T-helper 2 cell treated with Interferon-gamma antibody and Interleukin-4, amounts not matched to agents 5 μg/mL and 100 μg/mL, for 36 hours (primary cell): ENCODE measurements around the gene GCGR.

ENCODE experiments used
- DNase-seq: peaks from one replicate; pipeline ENCODE4 v3.0.0; 2021; ENCODE audit warnings: low spot score
- H3K27ac Mint-ChIP-seq: one replicate; pipeline ENCODE4 v1.8.0; 2021; ENCODE audit warnings: mild to moderate bottlenecking, mixed read lengths
- H3K27me3 Mint-ChIP-seq: one replicate; pipeline ENCODE4 v1.8.0; 2021; ENCODE audit warnings: low read depth, mixed read lengths
- H3K36me3 Mint-ChIP-seq: one replicate; pipeline ENCODE4 v1.8.0; 2021; ENCODE audit warnings: low read depth, mixed read lengths
- H3K4me1 Mint-ChIP-seq: one replicate; pipeline ENCODE4 v1.8.0; 2021; ENCODE audit warnings: low read depth, mixed read lengths
- H3K4me3 Mint-ChIP-seq: one replicate; pipeline ENCODE4 v1.8.0; 2022; ENCODE audit warnings: mild to moderate bottlenecking, moderate library complexity, mixed read lengths
- H3K9me3 Mint-ChIP-seq: one replicate; pipeline ENCODE4 v1.8.0; 2021; ENCODE audit warnings: mixed read lengths

Gene GCGR

GRCh38 chr17:81807839-81808238, 3.9 kb downstream of the GCGR start:
- H3K9me3 Mint-ChIP-seq = no peaks in the 10 kb centered on the region
- H3K4me1 Mint-ChIP-seq = no peaks in the 10 kb centered on the region
- H3K27me3 Mint-ChIP-seq = peaks cover 12% of the 10 kb centered on the region
- no peak overlapping the region for H3K27ac Mint-ChIP-seq
- DNase-seq = no peak
- no peak overlapping the region for H3K4me3 Mint-ChIP-seq
- no peaks in the 10 kb centered on the region for H3K36me3 Mint-ChIP-seq

GRCh38 chr17:81808778-81809555, 5.0 kb downstream of the GCGR start:
- no peaks in the 10 kb centered on the region for H3K36me3 Mint-ChIP-seq
- no peak overlapping the region for H3K4me3 Mint-ChIP-seq
- H3K4me1 Mint-ChIP-seq = no peaks in the 10 kb centered on the region
- H3K27ac Mint-ChIP-seq = no peak overlapping the region
- peaks cover 5% of the 10 kb centered on the region for H3K27me3 Mint-ChIP-seq
- no peaks in the 10 kb centered on the region for H3K9me3 Mint-ChIP-seq
- DNase-seq = no peak

- Mint-ChIP-seq H3K27me3 (peaks cover 5% of the 10 kb centered on the region), H3K4me3 (no peak overlapping the region), H3K9me3 (no peaks in the 10 kb centered on the region), H3K36me3 (no peaks in the 10 kb centered on the region), H3K27ac (no peak overlapping the region), H3K4me1 (no peaks in the 10 kb centered on the region)
- no peak for DNase-seq
These were observed 5.6 kb downstream of the GCGR start for GRCh38 chr17:81809556-81809998.

DNA sequence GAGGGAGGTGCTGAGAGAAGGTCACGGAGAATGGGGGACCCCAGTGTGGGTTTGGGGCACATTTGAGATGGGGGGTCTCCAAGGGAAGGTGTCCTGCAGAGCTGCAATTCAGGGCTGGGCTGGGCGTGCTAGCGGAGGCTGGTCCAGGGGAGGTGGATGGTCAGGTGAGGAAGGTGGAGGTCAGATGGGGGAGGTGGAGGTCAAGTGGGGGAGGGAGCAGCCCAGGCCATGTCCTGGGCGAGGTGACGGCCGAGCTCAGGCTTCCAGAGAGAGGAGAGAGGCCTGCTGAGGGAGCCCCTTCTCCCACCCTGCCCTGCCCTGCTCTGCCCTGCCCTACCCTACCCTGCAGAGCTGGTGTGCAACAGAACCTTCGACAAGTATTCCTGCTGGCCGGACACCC, 6.5 kb downstream of the GCGR start:
- Mint-ChIP-seq H3K27ac (no peak overlapping the region), H3K4me1 (no peaks in the 10 kb centered on the region), H3K36me3 (no peaks in the 10 kb centered on the region), H3K4me3 (no peak overlapping the region), H3K9me3 (no peaks in the 10 kb centered on the region), H3K27me3 (peaks cover 2% of the 10 kb centered on the region)
- no peak for DNase-seq

DNA sequence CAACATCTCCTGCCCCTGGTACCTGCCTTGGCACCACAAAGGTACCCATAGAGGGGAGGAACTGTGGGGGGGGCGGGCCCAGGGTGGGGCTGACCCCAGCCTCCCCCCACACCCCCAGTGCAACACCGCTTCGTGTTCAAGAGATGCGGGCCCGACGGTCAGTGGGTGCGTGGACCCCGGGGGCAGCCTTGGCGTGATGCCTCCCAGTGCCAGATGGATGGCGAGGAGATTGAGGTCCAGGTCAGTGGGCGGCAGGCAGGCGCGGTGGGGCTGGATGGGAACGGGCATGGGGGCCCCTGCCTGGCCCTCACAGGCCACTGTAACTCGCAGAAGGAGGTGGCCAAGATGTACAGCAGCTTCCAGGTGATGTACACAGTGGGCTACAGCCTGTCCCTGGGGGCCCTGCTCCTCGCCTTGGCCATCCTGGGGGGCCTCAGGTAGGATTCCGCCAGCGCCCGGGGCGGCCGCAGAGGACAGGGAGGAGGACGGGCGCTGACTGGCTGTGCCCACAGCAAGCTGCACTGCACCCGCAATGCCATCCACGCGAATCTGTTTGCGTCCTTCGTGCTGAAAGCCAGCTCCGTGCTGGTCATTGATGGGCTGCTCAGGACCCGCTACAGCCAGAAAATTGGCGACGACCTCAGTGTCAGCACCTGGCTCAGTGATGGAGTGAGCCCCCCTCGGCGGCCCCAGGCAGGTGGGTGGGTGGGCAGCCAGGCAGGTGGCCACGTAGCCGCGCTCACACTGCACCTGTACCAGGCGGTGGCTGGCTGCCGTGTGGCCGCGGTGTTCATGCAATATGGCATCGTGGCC, 7.1 kb downstream of the GCGR start:
- H3K4me3 Mint-ChIP-seq = no peak overlapping the region
- no peaks in the 10 kb centered on the region for H3K36me3 Mint-ChIP-seq
- H3K27me3 Mint-ChIP-seq = peaks cover 3% of the 10 kb centered on the region
- H3K4me1 Mint-ChIP-seq = no peaks in the 10 kb centered on the region
- H3K27ac Mint-ChIP-seq = no peak overlapping the region
- no peak for DNase-seq
- no peaks in the 10 kb centered on the region for H3K9me3 Mint-ChIP-seq

GRCh38 chr17:81811705-81812570, 8.0 kb downstream of the GCGR start:
- no peaks in the 10 kb centered on the region for H3K4me1 Mint-ChIP-seq
- H3K27me3 Mint-ChIP-seq = peaks cover 8% of the 10 kb centered on the region
- no peaks in the 10 kb centered on the region for H3K36me3 Mint-ChIP-seq
- DNase-seq = no peak
- no peak overlapping the region for H3K4me3 Mint-ChIP-seq
- H3K9me3 Mint-ChIP-seq = no peaks in the 10 kb centered on the region
- H3K27ac Mint-ChIP-seq = no peak overlapping the region

DNA sequence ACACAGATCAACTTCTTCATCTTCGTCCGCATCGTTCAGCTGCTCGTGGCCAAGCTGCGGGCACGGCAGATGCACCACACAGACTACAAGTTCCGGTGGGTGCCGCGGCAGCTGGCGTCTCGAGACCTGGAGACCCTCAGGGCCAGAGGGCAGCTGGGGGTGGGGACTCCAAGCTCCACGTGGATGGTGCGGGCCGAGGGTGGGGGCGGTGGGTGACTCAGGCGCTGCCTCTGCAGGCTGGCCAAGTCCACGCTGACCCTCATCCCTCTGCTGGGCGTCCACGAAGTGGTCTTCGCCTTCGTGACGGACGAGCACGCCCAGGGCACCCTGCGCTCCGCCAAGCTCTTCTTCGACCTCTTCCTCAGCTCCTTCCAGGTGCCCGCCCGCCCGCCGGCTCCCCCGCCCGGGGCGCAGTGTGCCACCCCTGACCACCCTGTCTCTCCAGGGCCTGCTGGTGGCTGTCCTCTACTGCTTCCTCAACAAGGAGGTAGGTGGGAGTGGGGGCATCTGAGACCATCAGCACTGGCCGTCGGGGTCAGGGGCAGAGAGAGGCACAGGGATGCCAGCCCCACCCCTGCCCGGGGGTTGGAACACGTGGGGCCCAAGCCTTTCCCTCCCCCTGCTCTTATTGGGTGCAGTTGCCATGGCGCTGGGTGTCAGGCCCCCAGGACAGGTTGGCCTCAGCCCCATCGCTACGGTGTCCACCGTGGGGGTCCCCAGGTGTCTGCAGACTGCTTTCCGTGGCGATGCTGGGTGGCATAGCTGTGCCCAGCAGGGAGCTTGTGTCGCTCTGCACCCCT, 8.8 kb downstream of the GCGR start:
- no peaks in the 10 kb centered on the region for H3K36me3 Mint-ChIP-seq
- H3K4me3 Mint-ChIP-seq = no peak overlapping the region

DNA sequence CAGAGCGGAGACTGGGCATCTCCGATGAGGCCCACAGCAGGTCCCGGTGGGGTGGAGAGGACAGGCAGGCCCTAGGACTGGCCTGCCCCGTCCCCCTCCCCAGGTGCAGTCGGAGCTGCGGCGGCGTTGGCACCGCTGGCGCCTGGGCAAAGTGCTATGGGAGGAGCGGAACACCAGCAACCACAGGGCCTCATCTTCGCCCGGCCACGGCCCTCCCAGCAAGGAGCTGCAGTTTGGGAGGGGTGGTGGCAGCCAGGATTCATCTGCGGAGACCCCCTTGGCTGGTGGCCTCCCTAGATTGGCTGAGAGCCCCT, 9.4 kb downstream of the GCGR start:
- Mint-ChIP-seq H3K36me3 (no peaks in the 10 kb centered on the region), H3K9me3 (no peaks in the 10 kb centered on the region), H3K27me3 (peaks cover 12% of the 10 kb centered on the region), H3K4me1 (no peaks in the 10 kb centered on the region), H3K27ac (no peak overlapping the region), H3K4me3 (no peak overlapping the region)
- no peak for DNase-seq

More for the DNA sequence above, 8.8 kb downstream of the GCGR start:
- H3K9me3 Mint-ChIP-seq = no peaks in the 10 kb centered on the region
- DNase-seq = no peak
- H3K27me3 Mint-ChIP-seq = peaks cover 12% of the 10 kb centered on the region
- H3K4me1 Mint-ChIP-seq = no peaks in the 10 kb centered on the region
- H3K27ac Mint-ChIP-seq = no peak overlapping the region

DNA sequence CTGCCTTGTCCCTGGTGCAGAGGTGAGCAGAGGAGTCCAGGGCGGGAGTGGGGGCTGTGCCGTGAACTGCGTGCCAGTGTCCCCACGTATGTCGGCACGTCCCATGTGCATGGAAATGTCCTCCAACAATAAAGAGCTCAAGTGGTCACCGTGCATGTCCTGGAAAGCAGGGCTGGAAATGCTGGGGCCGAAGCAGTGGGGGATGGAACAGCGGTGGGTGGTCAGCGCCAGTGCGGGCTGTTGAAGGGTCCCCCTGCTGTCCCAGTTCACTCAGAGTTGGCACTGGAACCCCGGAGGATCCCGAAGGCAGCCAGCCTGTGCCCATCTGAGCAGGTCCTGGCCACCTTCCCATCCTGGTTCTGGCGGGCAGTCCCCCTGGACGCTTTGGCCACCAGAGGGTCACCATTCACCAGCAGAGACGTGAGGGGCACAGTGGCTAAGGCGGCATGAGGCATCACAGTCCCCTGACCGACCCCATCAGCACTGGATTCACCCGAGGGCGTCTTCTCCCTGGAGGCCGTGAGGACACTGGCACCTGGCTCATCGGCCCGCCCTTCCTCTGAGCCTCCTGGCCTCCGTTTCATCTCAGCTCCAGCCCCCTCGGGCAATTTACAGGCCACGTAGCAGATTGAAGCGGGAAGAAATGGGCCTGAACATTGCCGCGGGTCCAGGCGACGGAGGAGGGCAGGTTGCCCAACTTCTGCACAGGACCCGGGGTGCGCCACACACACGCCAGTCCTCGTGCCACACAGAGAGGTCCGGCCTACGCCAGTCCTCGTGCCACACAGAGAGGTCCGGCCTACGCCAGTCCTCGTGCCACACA, 10.1 kb downstream of the GCGR start:
- H3K27me3 Mint-ChIP-seq = peaks cover 11% of the 10 kb centered on the region
- H3K4me1 Mint-ChIP-seq = no peaks in the 10 kb centered on the region
- no peak overlapping the region for H3K4me3 Mint-ChIP-seq
- H3K36me3 Mint-ChIP-seq = no peaks in the 10 kb centered on the region
- no peak overlapping the region for H3K27ac Mint-ChIP-seq
- DNase-seq = no peak
- no peaks in the 10 kb centered on the region for H3K9me3 Mint-ChIP-seq

GRCh38 chr17:81814748-81815645, 11.0 kb downstream of the GCGR start:
- Mint-ChIP-seq H3K9me3 (no peaks in the 10 kb centered on the region), H3K27me3 (peaks cover 10% of the 10 kb centered on the region), H3K36me3 (no peaks in the 10 kb centered on the region), H3K4me1 (no peaks in the 10 kb centered on the region), H3K27ac (no peak overlapping the region), H3K4me3 (no peak overlapping the region)
- no peak for DNase-seq

GRCh38 chr17:81815646-81815986, 11.7 kb downstream of the GCGR start:
- no peak overlapping the region for H3K27ac Mint-ChIP-seq
- H3K4me1 Mint-ChIP-seq = no peaks in the 10 kb centered on the region
- H3K27me3 Mint-ChIP-seq = peaks cover 10% of the 10 kb centered on the region
- H3K9me3 Mint-ChIP-seq = no peaks in the 10 kb centered on the region
- no peaks in the 10 kb centered on the region for H3K36me3 Mint-ChIP-seq
- no peak overlapping the region for H3K4me3 Mint-ChIP-seq
- DNase-seq = no peak

DNA sequence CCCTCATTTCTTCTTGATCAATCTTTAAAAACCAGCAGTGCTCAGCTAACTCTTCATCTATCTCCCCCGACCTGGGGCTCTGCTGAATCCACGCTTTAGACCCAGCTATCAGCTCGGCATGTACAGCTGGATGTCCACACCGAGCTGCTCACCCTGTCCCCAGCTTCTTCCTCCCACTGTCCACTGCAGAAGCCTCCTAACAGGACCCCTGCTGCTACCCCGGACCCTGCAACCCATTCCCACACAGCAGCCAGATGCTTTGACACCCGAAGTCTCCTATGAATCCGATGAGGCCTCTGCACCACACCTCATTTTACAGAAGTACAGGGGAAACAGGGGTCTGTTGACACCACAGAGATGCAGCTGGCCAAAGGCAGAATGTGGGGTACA, 13.8 kb downstream of the GCGR start:
- peaks cover 10% of the 10 kb centered on the region for H3K27me3 Mint-ChIP-seq
- H3K36me3 Mint-ChIP-seq = no peaks in the 10 kb centered on the region
- no peak for DNase-seq
- H3K9me3 Mint-ChIP-seq = no peaks in the 10 kb centered on the region
- H3K4me1 Mint-ChIP-seq = no peaks in the 10 kb centered on the region
- no peak overlapping the region for H3K4me3 Mint-ChIP-seq
- no peak overlapping the region for H3K27ac Mint-ChIP-seq
